Effector CD4-positive, alpha-beta T cell (primary cell): ENCODE results near the gene HIBADH.

ENCODE experiments used
- DNase-seq: peaks from one replicate; pipeline ENCODE4 v3.0.0-alpha.2; 2020

The HIBADH gene

GRCh38 chr7:27635728-27636127 lies 27.0 kb downstream of the HIBADH start:
- no peak for DNase-seq

- DNase-seq: no peak
These were observed 27.8 kb downstream of the HIBADH start for GRCh38 chr7:27634671-27635493.

GRCh38 chr7:27633062-27633461 lies 29.6 kb downstream of the HIBADH start:
- DNase-seq: no peak

- no peak for DNase-seq
These were observed 31.3 kb downstream of the HIBADH start for GRCh38 chr7:27631391-27631790.

- no peak for DNase-seq
These were observed 35.5 kb downstream of the HIBADH start for GRCh38 chr7:27627146-27627545.

GRCh38 chr7:27619492-27619891 lies 43.2 kb downstream of the HIBADH start:
- no peak for DNase-seq

- no peak for DNase-seq
These were observed 44.9 kb downstream of the HIBADH start for GRCh38 chr7:27617651-27618381.

- DNase-seq: no peak
These were observed 45.7 kb downstream of the HIBADH start for GRCh38 chr7:27616914-27617548.

GRCh38 chr7:27616186-27616491 lies 46.5 kb downstream of the HIBADH start:
- DNase-seq: no peak

GRCh38 chr7:27615420-27616185 lies 47.1 kb downstream of the HIBADH start:
- no peak for DNase-seq

GRCh38 chr7:27614095-27614494 lies 48.6 kb downstream of the HIBADH start:
- DNase-seq: no peak

GRCh38 chr7:27611059-27611458 lies 51.6 kb downstream of the HIBADH start:
- no peak for DNase-seq

- no peak for DNase-seq
These were observed 53.7 kb downstream of the HIBADH start for GRCh38 chr7:27608776-27609495.

GRCh38 chr7:27607210-27607606 lies 55.5 kb downstream of the HIBADH start:
- no peak for DNase-seq

GRCh38 chr7:27606270-27607209 lies 56.1 kb downstream of the HIBADH start:
- DNase-seq: no peak

- no peak for DNase-seq
These were observed 56.9 kb downstream of the HIBADH start for GRCh38 chr7:27605689-27606269.

- DNase-seq: no peak
These were observed 57.4 kb downstream of the HIBADH start for GRCh38 chr7:27605283-27605682.

- DNase-seq: no peak
These were observed 58.9 kb downstream of the HIBADH start for GRCh38 chr7:27603813-27604212.

GRCh38 chr7:27602766-27603165 lies 59.9 kb downstream of the HIBADH start:
- DNase-seq: no peak

GRCh38 chr7:27601217-27601616 lies 61.5 kb downstream of the HIBADH start:
- no peak for DNase-seq

GRCh38 chr7:27600247-27600646 lies 62.4 kb downstream of the HIBADH start:
- DNase-seq: no peak
